ENCODE results near the gene PAXX. TPM values are rescaled to one million over a fixed set of nuclear protein-coding genes. Genes with fewer than 3 reads are reported as not detected.

PAXX gene
- total RNA-seq, 1 donor from 2014 or later, result 34.4 TPM

DNA sequence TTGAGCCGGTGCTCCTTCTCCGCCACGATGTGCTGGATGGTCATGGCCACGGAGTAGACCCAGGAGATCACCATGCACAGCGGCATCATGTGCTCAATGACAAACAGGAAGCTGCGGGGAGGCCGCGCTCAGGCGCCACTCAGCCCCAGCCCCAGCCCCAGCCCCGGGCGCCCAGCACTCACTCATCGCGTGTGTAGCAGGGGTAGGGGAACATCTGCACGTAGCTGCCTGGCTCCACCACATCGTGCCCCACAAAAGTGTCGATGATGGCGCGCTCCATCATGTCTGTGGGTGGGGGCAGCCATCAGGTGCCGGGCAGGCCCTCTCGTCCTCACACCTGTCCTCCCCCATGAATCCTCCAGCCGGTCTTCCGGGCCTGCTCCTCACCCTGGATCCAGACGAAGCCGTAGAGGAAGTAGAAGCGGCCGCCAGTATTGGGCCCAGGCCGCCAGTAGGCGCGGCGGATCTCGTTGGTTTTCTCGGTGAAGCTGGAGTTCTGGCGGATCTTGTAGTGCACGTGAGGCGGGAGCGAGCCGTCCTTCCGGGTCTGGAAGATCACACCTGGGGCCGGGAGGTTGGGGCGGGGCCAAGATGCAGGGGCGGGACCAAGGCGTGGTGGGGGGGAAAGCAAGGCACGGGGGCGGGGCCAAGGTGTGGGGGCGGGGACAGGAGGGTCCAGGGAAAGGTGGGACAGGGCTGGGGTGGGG is 25.7 kb downstream of the PAXX start:
- H3K27me3 Mint-ChIP-seq (ENCODE audit: low read depth), result no peaks in the 10 kb centered on the region
- no peak for DNase-seq (ENCODE audit: low spot score)
- H3K9me3 Mint-ChIP-seq (ENCODE audit: low read depth), result no peaks in the 10 kb centered on the region
- peaks cover 9% of the 10 kb centered on the region for H3K36me3 Mint-ChIP-seq (ENCODE audit: low read depth)
- H3K4me3 Mint-ChIP-seq (ENCODE audit: unreplicated experiment), result no peak overlapping the region
- TF ChIP-seq, protein P1, sequence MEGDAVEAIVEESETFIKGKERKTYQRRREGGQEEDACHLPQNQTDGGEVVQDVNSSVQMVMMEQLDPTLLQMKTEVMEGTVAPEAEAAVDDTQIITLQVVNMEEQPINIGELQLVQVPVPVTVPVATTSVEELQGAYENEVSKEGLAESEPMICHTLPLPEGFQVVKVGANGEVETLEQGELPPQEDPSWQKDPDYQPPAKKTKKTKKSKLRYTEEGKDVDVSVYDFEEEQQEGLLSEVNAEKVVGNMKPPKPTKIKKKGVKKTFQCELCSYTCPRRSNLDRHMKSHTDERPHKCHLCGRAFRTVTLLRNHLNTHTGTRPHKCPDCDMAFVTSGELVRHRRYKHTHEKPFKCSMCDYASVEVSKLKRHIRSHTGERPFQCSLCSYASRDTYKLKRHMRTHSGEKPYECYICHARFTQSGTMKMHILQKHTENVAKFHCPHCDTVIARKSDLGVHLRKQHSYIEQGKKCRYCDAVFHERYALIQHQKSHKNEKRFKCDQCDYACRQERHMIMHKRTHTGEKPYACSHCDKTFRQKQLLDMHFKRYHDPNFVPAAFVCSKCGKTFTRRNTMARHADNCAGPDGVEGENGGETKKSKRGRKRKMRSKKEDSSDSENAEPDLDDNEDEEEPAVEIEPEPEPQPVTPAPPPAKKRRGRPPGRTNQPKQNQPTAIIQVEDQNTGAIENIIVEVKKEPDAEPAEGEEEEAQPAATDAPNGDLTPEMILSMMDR (IDR thresholded peaks at IDR 0.05), result no peak
- H3K27ac Mint-ChIP-seq (ENCODE audit: unreplicated experiment), result no peak overlapping the region
- H3K4me1 Mint-ChIP-seq (ENCODE audit: low read depth), result no peaks in the 10 kb centered on the region

- Mint-ChIP-seq H3K4me1 (ENCODE audit: low read depth) (no peaks in the 10 kb centered on the region), H3K27ac (ENCODE audit: unreplicated experiment) (no peak overlapping the region), H3K9me3 (ENCODE audit: low read depth) (no peaks in the 10 kb centered on the region), H3K4me3 (ENCODE audit: unreplicated experiment) (no peak overlapping the region), H3K27me3 (ENCODE audit: low read depth) (no peaks in the 10 kb centered on the region), H3K36me3 (ENCODE audit: low read depth) (peaks cover 9% of the 10 kb centered on the region)
- TF ChIP-seq, protein P1 (IDR thresholded peaks at IDR 0.05), result no peak
- DNase-seq (ENCODE audit: low spot score), result no peak
These were observed 26.7 kb downstream of the PAXX start for GRCh38 chr9:137018761-137019559.

DNA sequence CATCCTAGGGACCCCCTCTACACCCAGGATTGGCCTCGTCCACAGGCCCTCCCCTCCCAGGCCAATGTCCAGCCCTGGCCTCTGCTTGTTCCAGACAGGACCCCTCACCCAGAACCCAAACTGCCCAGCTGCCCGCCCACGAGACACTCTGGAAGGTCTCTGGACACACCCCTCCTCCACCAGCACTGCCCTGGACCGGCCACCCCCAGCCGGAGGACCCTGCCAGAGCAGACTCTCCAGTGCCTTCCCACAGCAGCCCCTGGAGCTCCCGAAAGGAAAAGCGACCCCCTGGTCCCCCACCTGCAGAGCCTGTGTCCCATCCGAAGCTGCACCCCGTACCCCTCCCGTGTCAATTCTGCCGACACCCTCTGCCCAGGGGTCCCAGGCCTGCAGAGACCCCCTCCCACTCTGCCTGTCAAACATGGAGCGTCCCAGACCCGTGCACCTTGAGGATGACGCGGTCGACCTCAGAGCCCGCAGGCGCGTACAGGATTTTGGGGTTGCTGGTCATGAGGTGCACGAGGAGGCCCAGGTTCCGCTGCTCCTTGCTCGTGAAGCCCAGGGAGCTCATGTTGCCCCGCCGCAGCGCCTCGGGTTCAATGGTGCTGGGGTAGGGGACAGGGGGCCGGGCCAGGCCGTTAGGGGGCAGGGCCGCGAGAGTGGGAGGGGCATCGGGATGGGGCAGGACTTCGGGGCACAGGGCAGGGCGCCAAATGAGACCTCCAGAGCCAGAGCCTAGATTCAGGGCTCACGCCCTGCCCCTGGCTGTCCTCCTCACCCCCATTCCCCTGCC is 27.9 kb downstream of the PAXX start:
- TF ChIP-seq, protein P1 (IDR thresholded peaks at IDR 0.05), result no peak
- no peaks in the 10 kb centered on the region for H3K27me3 Mint-ChIP-seq (ENCODE audit: low read depth)
- H3K36me3 Mint-ChIP-seq (ENCODE audit: low read depth), result peaks cover 9% of the 10 kb centered on the region
- DNase-seq (ENCODE audit: low spot score), result no peak
- H3K9me3 Mint-ChIP-seq (ENCODE audit: low read depth), result no peaks in the 10 kb centered on the region
- no peak overlapping the region for H3K27ac Mint-ChIP-seq (ENCODE audit: unreplicated experiment)
- no peak overlapping the region for H3K4me3 Mint-ChIP-seq (ENCODE audit: unreplicated experiment)
- H3K4me1 Mint-ChIP-seq (ENCODE audit: low read depth), result no peaks in the 10 kb centered on the region

GRCh38 chr9:137020771-137021567 is 28.7 kb downstream of the PAXX start:
- no peak overlapping the region for H3K27ac Mint-ChIP-seq (ENCODE audit: unreplicated experiment)
- H3K27me3 Mint-ChIP-seq (ENCODE audit: low read depth), result no peaks in the 10 kb centered on the region
- no peak for DNase-seq (ENCODE audit: low spot score)
- H3K36me3 Mint-ChIP-seq (ENCODE audit: low read depth), result peaks cover 9% of the 10 kb centered on the region
- no peak overlapping the region for H3K4me3 Mint-ChIP-seq (ENCODE audit: unreplicated experiment)
- TF ChIP-seq, protein P1 (IDR thresholded peaks at IDR 0.05), result no peak
- no peaks in the 10 kb centered on the region for H3K4me1 Mint-ChIP-seq (ENCODE audit: low read depth)
- no peaks in the 10 kb centered on the region for H3K9me3 Mint-ChIP-seq (ENCODE audit: low read depth)
